Spleen (tissue), 7 donors: ENCODE results near the gene ORC2.

Experiments used
- POLR2A ChIP-seq, 3 donors: fragments of 450-650 bp; IDR thresholded peaks; one replicate each; pipeline ENCODE4 v1.5.1; 2017; ENCODE audit warnings: antibody characterized with exemption in 3 of 3, mild to moderate bottlenecking in 1 of 3
- POLR2AphosphoS5 ChIP-seq, 3 donors: sonication (generic); formaldehyde crosslinking; IDR thresholded peaks; one replicate each; pipeline ENCODE4 v1.5.1; 2017; ENCODE audit warnings: antibody characterized with exemption in 3 of 3
- TF ChIP-seq, protein P1 (sequence below), 11 experiments: fragments of 200-600 bp in 7 of 11; fragments of 450-650 bp in 4 of 11; sonication (generic) in 4 of 11; IDR thresholded peaks in 8 of 11; conservative IDR thresholded peaks in 3 of 11; 1 replicate in 7 of 11; 2 replicates in 4 of 11; pipeline versions ENCODE4 v1.4.0 to v1.8.0; 2016 to 2021; ENCODE audit warnings: antibody characterized with exemption in 11 of 11, inconsistent platforms in 4 of 11, mild to moderate bottlenecking in 1 of 11
- donor health status: DM: no; HTN: no; CAD: no; lungs with moderate emphysema.
- donor health status: DM: no; HTN: no; CAD: no.
- donor health status: DM: no; HTN: no; CAD: no.

DNA sequence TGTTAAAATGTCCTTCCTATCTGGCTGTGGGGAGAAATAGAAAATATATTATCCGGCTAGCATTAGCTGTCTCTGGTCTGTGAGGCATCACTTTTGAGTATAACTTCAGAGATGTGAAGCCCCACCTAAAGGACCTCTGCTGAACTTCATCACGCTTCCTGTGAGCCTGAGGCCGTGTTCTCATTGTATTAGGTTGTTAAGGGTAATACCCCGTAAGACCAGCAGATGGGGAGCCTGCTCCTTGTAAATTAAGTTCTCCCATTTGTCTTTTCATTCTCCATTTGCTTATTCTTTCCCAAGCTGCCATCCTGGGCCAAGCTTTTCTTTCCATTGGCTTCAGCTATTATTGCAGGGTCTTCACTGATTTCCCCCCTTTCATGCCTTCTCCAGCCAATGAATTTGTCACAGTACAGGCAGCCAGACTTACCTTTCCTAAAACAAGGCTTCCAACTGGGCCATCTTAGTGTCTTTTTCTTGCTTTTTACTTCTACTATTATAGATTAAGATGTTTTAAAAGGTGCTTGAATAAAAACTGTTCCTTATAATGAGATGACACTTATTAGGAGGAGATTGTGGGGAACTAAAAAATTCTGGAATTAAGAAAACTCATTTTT, 61.9 kb downstream of the ORC2 start:
- TF ChIP-seq, protein P1, sequence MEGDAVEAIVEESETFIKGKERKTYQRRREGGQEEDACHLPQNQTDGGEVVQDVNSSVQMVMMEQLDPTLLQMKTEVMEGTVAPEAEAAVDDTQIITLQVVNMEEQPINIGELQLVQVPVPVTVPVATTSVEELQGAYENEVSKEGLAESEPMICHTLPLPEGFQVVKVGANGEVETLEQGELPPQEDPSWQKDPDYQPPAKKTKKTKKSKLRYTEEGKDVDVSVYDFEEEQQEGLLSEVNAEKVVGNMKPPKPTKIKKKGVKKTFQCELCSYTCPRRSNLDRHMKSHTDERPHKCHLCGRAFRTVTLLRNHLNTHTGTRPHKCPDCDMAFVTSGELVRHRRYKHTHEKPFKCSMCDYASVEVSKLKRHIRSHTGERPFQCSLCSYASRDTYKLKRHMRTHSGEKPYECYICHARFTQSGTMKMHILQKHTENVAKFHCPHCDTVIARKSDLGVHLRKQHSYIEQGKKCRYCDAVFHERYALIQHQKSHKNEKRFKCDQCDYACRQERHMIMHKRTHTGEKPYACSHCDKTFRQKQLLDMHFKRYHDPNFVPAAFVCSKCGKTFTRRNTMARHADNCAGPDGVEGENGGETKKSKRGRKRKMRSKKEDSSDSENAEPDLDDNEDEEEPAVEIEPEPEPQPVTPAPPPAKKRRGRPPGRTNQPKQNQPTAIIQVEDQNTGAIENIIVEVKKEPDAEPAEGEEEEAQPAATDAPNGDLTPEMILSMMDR (IDR thresholded peaks at IDR 0.05 in 8 of 11, conservative IDR thresholded peaks at IDR 0.05 in 3 of 11) = peak; percentile 73 to 93 (median 83)
- TF ChIP-seq POLR2A (IDR thresholded peaks at IDR 0.05) = no peak
- TF ChIP-seq POLR2AphosphoS5 (IDR thresholded peaks at IDR 0.05) = peak in 1 of 3 donors; percentile 57
